H1 (cell line): Measurements from ENCODE around the gene EPHB3.

ENCODE experiments used
- ATF3 ChIP-seq: IDR thresholded peaks from 2 replicates; pipeline ENCODE4 v1.6.1; 2011; ENCODE audit warnings: low read depth, mild to moderate bottlenecking, low read length; ENCODE audit not compliant: insufficient read depth
- CHD1 ChIP-seq: IDR thresholded peaks from 2 replicates; pipeline ENCODE4 v1.6.1; 2012; ENCODE audit warnings: low read depth, low read length, improper control_type of control experiment
- CTCF ChIP-seq, 3 experiments: IDR thresholded peaks; 1 replicate in 2 of 3; 2 replicates in 1 of 3; pipeline versions ENCODE4 v1.5.1 to v1.6.1; 2011; ENCODE audit warnings: low read length in 3 of 3, mild to moderate bottlenecking in 3 of 3, inconsistent platforms in 2 of 3, low read depth in 1 of 3, moderate library complexity in 1 of 3; ENCODE audit not compliant: insufficient read depth in 1 of 3; ENCODE audit errors: control extremely low read depth in 1 of 3
- E2F6 ChIP-seq: IDR thresholded peaks from 2 replicates; pipeline ENCODE4 v1.6.1; 2012; ENCODE audit warnings: inconsistent platforms
- EP300 ChIP-seq, 2 experiments: IDR thresholded peaks; 1 replicate in 1 of 2; 2 replicates in 1 of 2; pipeline ENCODE4 v1.6.1; 2011 to 2012; ENCODE audit warnings: low read depth in 2 of 2, low read length in 2 of 2, mild to moderate bottlenecking in 2 of 2, borderline replicate concordance in 1 of 2, inconsistent platforms in 1 of 2, moderate library complexity in 1 of 2
- EZH2 ChIP-seq: fragments of 200-600 bp; sonication (generic); IDR thresholded peaks from 2 replicates; pipeline ENCODE4 v1.7.1; 2012; ENCODE audit warnings: low read depth, mild to moderate bottlenecking, moderate library complexity, low read length, inconsistent platforms; ENCODE audit not compliant: severe bottlenecking
- GABPA ChIP-seq: IDR thresholded peaks from 2 replicates; pipeline ENCODE4 v1.6.1; 2011; ENCODE audit warnings: mild to moderate bottlenecking, low read length, moderate library complexity, borderline replicate concordance; ENCODE audit not compliant: insufficient read depth
- HDAC6 ChIP-seq: IDR thresholded peaks from one replicate; pipeline ENCODE4 v1.7.1; 2012; ENCODE audit warnings: low read depth, mild to moderate bottlenecking, inconsistent platforms, low read length, moderate library complexity
- POLR2A ChIP-seq, 2 experiments: IDR thresholded peaks; 1 replicate in 1 of 2; 2 replicates in 1 of 2; pipeline ENCODE4 v1.6.1; 2011; ENCODE audit warnings: low read depth in 2 of 2, low read length in 2 of 2, mild to moderate bottlenecking in 2 of 2; ENCODE audit errors: control extremely low read depth in 1 of 2
- POLR2AphosphoS5 ChIP-seq: IDR thresholded peaks from 2 replicates; pipeline ENCODE4 v1.6.1; 2011; ENCODE audit warnings: low read depth, low read length
- RAD21 ChIP-seq, 2 experiments: IDR thresholded peaks in 1 of 2; conservative IDR thresholded peaks in 1 of 2; 2 replicates each; pipeline ENCODE4 v1.6.1; 2011; ENCODE audit warnings: low read depth in 2 of 2, low read length in 2 of 2, improper control_type of control experiment in 1 of 2, inconsistent platforms in 1 of 2, mild to moderate bottlenecking in 1 of 2, moderate library complexity in 1 of 2
- RXRA ChIP-seq: IDR thresholded peaks from 2 replicates; pipeline ENCODE4 v1.6.1; 2011; ENCODE audit warnings: low read depth, mild to moderate bottlenecking, low read length, moderate library complexity; ENCODE audit not compliant: insufficient read depth
- SP1 ChIP-seq: IDR thresholded peaks from 2 replicates; pipeline ENCODE4 v1.6.1; 2011; ENCODE audit warnings: low read depth, low read length
- TAF1 ChIP-seq: IDR thresholded peaks from 2 replicates; pipeline ENCODE4 v1.6.1; 2011; ENCODE audit warnings: mild to moderate bottlenecking, low read depth, low read length

DNA sequence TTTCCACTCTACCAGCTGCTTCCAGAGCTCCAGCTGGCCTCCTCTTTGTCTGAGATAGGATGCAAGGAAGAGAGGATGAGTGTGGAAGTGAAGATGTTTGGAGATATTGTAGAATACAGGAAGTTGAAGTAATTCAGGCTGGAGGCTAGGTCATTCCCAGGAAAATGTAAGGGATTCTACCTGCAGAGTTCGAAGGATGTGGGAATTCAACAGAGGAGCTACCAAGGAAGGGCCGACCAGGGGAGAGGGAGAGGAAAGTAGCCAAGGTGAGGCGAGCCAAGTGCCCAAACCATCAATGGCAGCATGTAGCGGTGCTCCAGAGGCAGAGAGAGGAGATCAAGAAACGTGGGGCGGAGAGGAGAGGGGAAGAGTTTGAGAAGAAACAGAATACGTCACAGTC lies 49.0 kb upstream of the EPHB3 start:
- TF ChIP-seq RXRA (no peak), EZH2 (no peak), CTCF (IDR thresholded peaks at IDR 0.05; ENCODE audit: control extremely low read depth in 1 of 3, insufficient read depth in 1 of 3, low read depth in 1 of 3, low read length in 3 of 3) (no peak), TAF1 (no peak), POLR2A (IDR thresholded peaks at IDR 0.05; ENCODE audit: control extremely low read depth in 1 of 2, low read depth in 2 of 2, low read length in 2 of 2) (no peak), EP300 (IDR thresholded peaks at IDR 0.05; ENCODE audit: borderline replicate concordance in 1 of 2, low read depth in 2 of 2, low read length in 2 of 2) (no peak), HDAC6 (no peak), RAD21 (IDR thresholded peaks at IDR 0.05 in 1 of 2, conservative IDR thresholded peaks at IDR 0.05 in 1 of 2; ENCODE audit: low read depth in 2 of 2, low read length in 2 of 2) (no peak), ATF3 (no peak), SP1 (no peak), GABPA (no peak), POLR2AphosphoS5 (no peak), CHD1 (no peak), E2F6 (no peak)
